Measurements from ENCODE around the gene XPO6. TPM values are rescaled to one million over a fixed set of nuclear protein-coding genes. Genes with fewer than 3 reads are reported as not detected.
A peak's percentile ranks its signal among the peaks of the same experiment; 100 is the strongest.

XPO6 gene
- total RNA-seq, 1 donor = 102 TPM

DNA sequence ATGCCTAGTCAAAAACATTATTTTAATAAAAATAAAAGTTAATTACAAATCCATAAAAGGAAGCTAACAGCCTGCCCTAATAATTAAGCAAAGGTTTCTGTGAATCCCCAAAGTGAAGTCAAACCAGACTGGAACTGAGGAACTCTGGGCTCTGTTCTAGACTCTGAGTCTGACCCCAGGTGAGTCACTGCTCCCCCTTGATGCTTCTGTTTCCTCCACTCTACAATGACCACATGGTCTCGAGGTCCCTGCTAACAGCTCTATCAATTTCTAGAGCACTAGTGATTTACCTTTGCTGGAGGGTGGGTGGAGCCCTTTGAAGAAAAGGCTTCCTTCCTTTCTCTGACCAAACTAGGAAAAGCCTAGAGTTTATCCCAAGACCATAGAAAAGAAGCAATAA lies 32.4 kb downstream of the XPO6 start:
- H4K20me1 ChIP-seq (ENCODE audit: insufficient read depth, low read length) = peaks cover 35% of the 10 kb centered on the region
- no peak for TF ChIP-seq CTCF (IDR thresholded peaks at IDR 0.05; ENCODE audit: extremely low read depth, low read depth, low read length)
- no peak for DNase-seq (ENCODE audit: insufficient read length, low spot score, missing footprints)
- H2AFZ ChIP-seq (ENCODE audit: low read length) = no peak overlapping the region
- peaks cover 38% of the 10 kb centered on the region for H3K36me3 ChIP-seq (ENCODE audit: insufficient read depth, low read length)
- H3K79me2 ChIP-seq (ENCODE audit: insufficient read depth, low read length) = peaks cover 89% of the 10 kb centered on the region
- H3K9me3 ChIP-seq (ENCODE audit: low read depth, low read length) = no peaks in the 10 kb centered on the region
- H3K27me3 ChIP-seq (ENCODE audit: insufficient read depth, low read length) = no peaks in the 10 kb centered on the region
- H3K27ac ChIP-seq (ENCODE audit: low read depth, low read length) = peak overlapping the region; percentile 28
- H3K4me2 ChIP-seq (ENCODE audit: insufficient read depth, low read length) = no peak overlapping the region
- peaks cover 43% of the 10 kb centered on the region for H3K4me1 ChIP-seq (ENCODE audit: insufficient read depth, low read length)
- no peak overlapping the region for H3K4me3 ChIP-seq (ENCODE audit: insufficient read depth, low read length)

GRCh38 chr16:28175715-28176114 lies 36.0 kb downstream of the XPO6 start:
- H2AFZ ChIP-seq (ENCODE audit: low read length) = no peak overlapping the region
- H4K20me1 ChIP-seq (ENCODE audit: insufficient read depth, low read length) = peaks cover 16% of the 10 kb centered on the region
- no peak overlapping the region for H3K4me2 ChIP-seq (ENCODE audit: insufficient read depth, low read length)
- no peak overlapping the region for H3K4me3 ChIP-seq (ENCODE audit: insufficient read depth, low read length)
- peaks cover 48% of the 10 kb centered on the region for H3K36me3 ChIP-seq (ENCODE audit: insufficient read depth, low read length)
- H3K27ac ChIP-seq (ENCODE audit: low read depth, low read length) = no peak overlapping the region
- TF ChIP-seq CTCF (IDR thresholded peaks at IDR 0.05; ENCODE audit: extremely low read depth, low read depth, low read length) = no peak
- peaks cover 17% of the 10 kb centered on the region for H3K4me1 ChIP-seq (ENCODE audit: insufficient read depth, low read length)
- no peak for DNase-seq (ENCODE audit: insufficient read length, low spot score, missing footprints)
- no peaks in the 10 kb centered on the region for H3K27me3 ChIP-seq (ENCODE audit: insufficient read depth, low read length)
- peaks cover 94% of the 10 kb centered on the region for H3K79me2 ChIP-seq (ENCODE audit: insufficient read depth, low read length)
- no peaks in the 10 kb centered on the region for H3K9me3 ChIP-seq (ENCODE audit: low read depth, low read length)

GRCh38 chr16:28172336-28172735 lies 39.4 kb downstream of the XPO6 start:
- no peak overlapping the region for H2AFZ ChIP-seq (ENCODE audit: low read length)
- no peak overlapping the region for H3K4me3 ChIP-seq (ENCODE audit: insufficient read depth, low read length)
- TF ChIP-seq CTCF (IDR thresholded peaks at IDR 0.05; ENCODE audit: extremely low read depth, low read depth, low read length) = no peak
- no peak for DNase-seq (ENCODE audit: insufficient read length, low spot score, missing footprints)
- H3K9me3 ChIP-seq (ENCODE audit: low read depth, low read length) = no peaks in the 10 kb centered on the region
- no peak overlapping the region for H3K4me2 ChIP-seq (ENCODE audit: insufficient read depth, low read length)
- H3K36me3 ChIP-seq (ENCODE audit: insufficient read depth, low read length) = peaks cover 49% of the 10 kb centered on the region
- peaks cover 7% of the 10 kb centered on the region for H3K4me1 ChIP-seq (ENCODE audit: insufficient read depth, low read length)
- H3K27ac ChIP-seq (ENCODE audit: low read depth, low read length) = peak overlapping the region; percentile 34
- H4K20me1 ChIP-seq (ENCODE audit: insufficient read depth, low read length) = peaks cover 7% of the 10 kb centered on the region
- H3K27me3 ChIP-seq (ENCODE audit: insufficient read depth, low read length) = no peaks in the 10 kb centered on the region
- peaks cover 84% of the 10 kb centered on the region for H3K79me2 ChIP-seq (ENCODE audit: insufficient read depth, low read length)

- DNase-seq (ENCODE audit: insufficient read length, low spot score, missing footprints) = no peak
- Histone ChIP-seq H3K27ac (ENCODE audit: low read depth, low read length) (peak overlapping the region; percentile 34), H3K36me3 (ENCODE audit: insufficient read depth, low read length) (peaks cover 48% of the 10 kb centered on the region), H3K79me2 (ENCODE audit: insufficient read depth, low read length) (peaks cover 83% of the 10 kb centered on the region), H4K20me1 (ENCODE audit: insufficient read depth, low read length) (peaks cover 7% of the 10 kb centered on the region), H3K4me1 (ENCODE audit: insufficient read depth, low read length) (peaks cover 12% of the 10 kb centered on the region), H2AFZ (ENCODE audit: low read length) (no peak overlapping the region), H3K27me3 (ENCODE audit: insufficient read depth, low read length) (no peaks in the 10 kb centered on the region), H3K4me3 (ENCODE audit: insufficient read depth, low read length) (no peak overlapping the region), H3K9me3 (ENCODE audit: low read depth, low read length) (no peaks in the 10 kb centered on the region), H3K4me2 (ENCODE audit: insufficient read depth, low read length) (no peak overlapping the region)
- TF ChIP-seq CTCF (IDR thresholded peaks at IDR 0.05; ENCODE audit: extremely low read depth, low read depth, low read length) = no peak
These were observed 39.9 kb downstream of the XPO6 start for GRCh38 chr16:28171816-28172215.

Measured in osteoblast (primary cell).